PC-3 (cell line): Measurements from ENCODE around the gene LTBP1. TPM values are rescaled to one million over a fixed set of nuclear protein-coding genes. Genes with fewer than 3 reads are reported as not detected.
A peak's percentile ranks its signal among the peaks of the same experiment; 100 is the strongest.

Source experiments
- ATAC-seq: fragments of 200-7000 bp; cut with Tn5 transposase; 2 replicates; pipeline ENCODE4 v1.9.1; 2020; ENCODE audit warnings: mild to moderate bottlenecking, moderate library complexity
- BruUV-seq: library from RNA; stranded (reverse); fragments of 400-500 nt; replicated peaks from 2 replicates; lab custom pipeline; 2021; lab: Mats Ljungman, UMichigan
- CTCF ChIA-PET: fragments of 300-600 bp; sonication (Branson Sonifier 250); formaldehyde crosslinking; loops from one replicate; lab custom pipeline; 2022; ENCODE audit warnings: antibody characterized with exemption; lab: Charles Lee
- POLR2A ChIA-PET: fragments of 300-600 bp; sonication (Branson Sonifier 250); formaldehyde crosslinking; loops from one replicate; lab custom pipeline; 2022; ENCODE audit warnings: antibody characterized with exemption; ENCODE audit not compliant: unreplicated experiment; lab: Charles Lee
- DNase-seq: peaks from one replicate; pipeline ENCODE4 v3.0.0-alpha.2; 2015
- H2AFZ ChIP-seq: fragments of 300-600 bp; sonication (generic); 2 replicates; pipeline ENCODE4 v1.6.0; 2016; ENCODE audit warnings: antibody characterized with exemption, low read length
- H3F3A ChIP-seq: fragments of 300-600 bp; sonication (generic); one replicate; pipeline ENCODE4 v1.6.0; 2017; ENCODE audit warnings: antibody characterized with exemption, low read length, control low read depth, mild to moderate bottlenecking; ENCODE audit not compliant: unreplicated experiment
- H3K27ac ChIP-seq: fragments of 300-600 bp; sonication (generic); 2 replicates; pipeline ENCODE4 v1.5.1; 2016; ENCODE audit warnings: mild to moderate bottlenecking, low read length
- H3K27me3 ChIP-seq: fragments of 300-600 bp; sonication (generic); 2 replicates; pipeline ENCODE4 v1.6.1; 2016; ENCODE audit warnings: low read length, mixed read lengths
- H3K36me3 ChIP-seq: fragments of 300-600 bp; sonication (generic); 2 replicates; pipeline ENCODE4 v1.6.1; 2016; ENCODE audit warnings: low read depth, mixed run types, low read length, mixed read lengths
- H3K4me1 ChIP-seq: fragments of 300-600 bp; sonication (generic); 2 replicates; pipeline ENCODE4 v1.5.1; 2016; ENCODE audit warnings: low read length; ENCODE audit not compliant: insufficient read depth
- H3K4me2 ChIP-seq: fragments of 300-600 bp; sonication (generic); 2 replicates; pipeline ENCODE4 v1.6.0; 2016; ENCODE audit warnings: low read length
- H3K4me3 ChIP-seq: fragments of 300-600 bp; sonication (generic); 2 replicates; pipeline ENCODE4 v1.5.1; 2016; ENCODE audit warnings: mild to moderate bottlenecking, low read length, mixed read lengths
- H3K79me2 ChIP-seq: fragments of 300-600 bp; sonication (generic); 2 replicates; pipeline ENCODE4 v1.6.1; 2017; ENCODE audit warnings: low read length, mixed read lengths
- H3K9ac ChIP-seq: fragments of 300-600 bp; sonication (generic); 2 replicates; pipeline ENCODE4 v1.6.0; 2016; ENCODE audit warnings: mild to moderate bottlenecking, low read length
- H3K9me2 ChIP-seq: fragments of 300-600 bp; sonication (generic); replicated peaks from 2 replicates; pipeline ENCODE4 v1.6.1; 2016; ENCODE audit warnings: mixed run types, low read length, mixed read lengths
- H3K9me3 ChIP-seq: fragments of 300-600 bp; sonication (generic); 2 replicates; pipeline ENCODE4 v1.6.1; 2016; ENCODE audit warnings: low read length, mixed read lengths
- H4K20me1 ChIP-seq: fragments of 300-600 bp; sonication (generic); 2 replicates; pipeline ENCODE4 v1.6.1; 2016; ENCODE audit warnings: low read length, mixed read lengths
- EZH2 ChIP-seq: fragments of 300-600 bp; sonication (generic); IDR thresholded peaks from one replicate; pipeline ENCODE4 v1.6.1; 2017; ENCODE audit warnings: antibody characterized with exemption, mild to moderate bottlenecking, low read length; ENCODE audit not compliant: unreplicated experiment
- EZH2phosphoT487 ChIP-seq: fragments of 300-600 bp; sonication (generic); IDR thresholded peaks from 2 replicates; pipeline ENCODE4 v1.6.1; 2018; ENCODE audit warnings: mild to moderate bottlenecking, antibody characterized with exemption, low read length, borderline replicate concordance
- intact Hi-C: fragments of 100-400 bp; cut with micrococcal nuclease; formaldehyde crosslinking; loops from 2 replicates; pipeline ENCODE4 v1.9.0; 2023
- total RNA-seq: library from RNA; depleted of rRNA; stranded (reverse); fragments of >200 nt; gene quantifications from 2 replicates; pipeline ENCODE4 v1.2.3, GENCODE V29; 2014
- TF ChIP-seq, protein P1 (sequence below): fragments of 300-600 bp; sonication (generic); conservative IDR thresholded peaks from 2 replicates; pipeline ENCODE4 v1.5.1; 2017; ENCODE audit warnings: antibody characterized with exemption, low read depth, mild to moderate bottlenecking, low read length

The LTBP1 gene
- total RNA-seq, 1 experiment from 2014 or later, result 45.9 TPM

GRCh38 chr2:33013684-33014110, 66.9 kb downstream of the LTBP1 start:
- no TSS peak for BruUV-seq
- H3K27ac ChIP-seq, result peak overlapping the region; percentile 54
- 0 out of 2 replicates have a peak overlapping the region, but pooled peaks have one; percentile 7 for H2AFZ ChIP-seq
- no peaks in the 10 kb centered on the region for H3K79me2 ChIP-seq
- DNase-seq (peak; percentile 79), ATAC-seq (peak; percentile 74)
- ChIA-PET POLR2A (no interaction called here), CTCF (no interaction called here)
- TF ChIP-seq EZH2phosphoT487, result no peak
- no peaks in the 10 kb centered on the region for H3K9me2 ChIP-seq
- H3K4me3 ChIP-seq, result no peak overlapping the region
- no peaks in the 10 kb centered on the region for H3K9me3 ChIP-seq
- intact Hi-C loops, result loop anchor here (5.0 kb wide), 1 partner anchor 36 kb away; no protein-coding TSS in a partner anchor
- no peaks in the 10 kb centered on the region for H3F3A ChIP-seq
- H3K9ac ChIP-seq, result 0 out of 2 replicates have a peak overlapping the region, but pooled peaks have one; percentile 1
- no peaks in the 10 kb centered on the region for H3K36me3 ChIP-seq
- H3K4me1 ChIP-seq, result peaks cover 44% of the 10 kb centered on the region
- H4K20me1 ChIP-seq, result no peaks in the 10 kb centered on the region
- peak overlapping the region; percentile 55 for H3K4me2 ChIP-seq
- no peaks in the 10 kb centered on the region for H3K27me3 ChIP-seq

DNA sequence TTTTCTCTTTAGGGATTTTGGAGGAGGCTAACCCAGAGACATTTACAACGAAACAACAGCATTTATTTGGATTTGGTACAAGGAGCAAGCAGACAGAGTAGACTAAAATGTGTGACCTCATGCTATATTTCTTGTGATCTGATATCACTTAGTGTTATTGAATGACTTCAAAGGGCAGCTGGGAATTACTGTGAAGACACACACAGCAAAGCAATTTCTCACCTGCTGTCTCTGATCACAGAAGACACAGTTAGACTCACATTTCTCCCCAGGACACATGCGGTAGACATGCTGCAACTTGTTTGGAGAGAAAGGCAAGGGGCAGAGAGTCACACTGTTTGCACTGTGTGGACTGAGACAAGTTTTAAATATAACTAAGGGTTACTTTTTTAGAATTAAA, 67.5 kb downstream of the LTBP1 start:
- DNase-seq (no peak), ATAC-seq (no peak)
- no peak overlapping the region for H3K9ac ChIP-seq
- TF ChIP-seq EZH2 (no peak), EZH2phosphoT487 (no peak)
- TF ChIP-seq, protein P1, sequence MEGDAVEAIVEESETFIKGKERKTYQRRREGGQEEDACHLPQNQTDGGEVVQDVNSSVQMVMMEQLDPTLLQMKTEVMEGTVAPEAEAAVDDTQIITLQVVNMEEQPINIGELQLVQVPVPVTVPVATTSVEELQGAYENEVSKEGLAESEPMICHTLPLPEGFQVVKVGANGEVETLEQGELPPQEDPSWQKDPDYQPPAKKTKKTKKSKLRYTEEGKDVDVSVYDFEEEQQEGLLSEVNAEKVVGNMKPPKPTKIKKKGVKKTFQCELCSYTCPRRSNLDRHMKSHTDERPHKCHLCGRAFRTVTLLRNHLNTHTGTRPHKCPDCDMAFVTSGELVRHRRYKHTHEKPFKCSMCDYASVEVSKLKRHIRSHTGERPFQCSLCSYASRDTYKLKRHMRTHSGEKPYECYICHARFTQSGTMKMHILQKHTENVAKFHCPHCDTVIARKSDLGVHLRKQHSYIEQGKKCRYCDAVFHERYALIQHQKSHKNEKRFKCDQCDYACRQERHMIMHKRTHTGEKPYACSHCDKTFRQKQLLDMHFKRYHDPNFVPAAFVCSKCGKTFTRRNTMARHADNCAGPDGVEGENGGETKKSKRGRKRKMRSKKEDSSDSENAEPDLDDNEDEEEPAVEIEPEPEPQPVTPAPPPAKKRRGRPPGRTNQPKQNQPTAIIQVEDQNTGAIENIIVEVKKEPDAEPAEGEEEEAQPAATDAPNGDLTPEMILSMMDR, result no peak
- H3K27me3 ChIP-seq, result no peaks in the 10 kb centered on the region
- intact Hi-C loops, result loop anchor here (5.0 kb wide), 1 partner anchor 37 kb away; no protein-coding TSS in a partner anchor
- no peak overlapping the region for H2AFZ ChIP-seq
- POLR2A ChIA-PET, result no interaction called here
- no peaks in the 10 kb centered on the region for H3F3A ChIP-seq
- H3K79me2 ChIP-seq, result no peaks in the 10 kb centered on the region
- no peaks in the 10 kb centered on the region for H3K36me3 ChIP-seq
- H3K4me2 ChIP-seq, result peak overlapping the region; percentile 55
- H4K20me1 ChIP-seq, result no peaks in the 10 kb centered on the region
- H3K4me1 ChIP-seq, result peaks cover 44% of the 10 kb centered on the region
- H3K27ac ChIP-seq, result peak overlapping the region; percentile 54
- H3K9me3 ChIP-seq, result no peaks in the 10 kb centered on the region
- no peaks in the 10 kb centered on the region for H3K9me2 ChIP-seq
- CTCF ChIA-PET, result no interaction called here
- BruUV-seq, result no TSS peak
- no peak overlapping the region for H3K4me3 ChIP-seq

DNA sequence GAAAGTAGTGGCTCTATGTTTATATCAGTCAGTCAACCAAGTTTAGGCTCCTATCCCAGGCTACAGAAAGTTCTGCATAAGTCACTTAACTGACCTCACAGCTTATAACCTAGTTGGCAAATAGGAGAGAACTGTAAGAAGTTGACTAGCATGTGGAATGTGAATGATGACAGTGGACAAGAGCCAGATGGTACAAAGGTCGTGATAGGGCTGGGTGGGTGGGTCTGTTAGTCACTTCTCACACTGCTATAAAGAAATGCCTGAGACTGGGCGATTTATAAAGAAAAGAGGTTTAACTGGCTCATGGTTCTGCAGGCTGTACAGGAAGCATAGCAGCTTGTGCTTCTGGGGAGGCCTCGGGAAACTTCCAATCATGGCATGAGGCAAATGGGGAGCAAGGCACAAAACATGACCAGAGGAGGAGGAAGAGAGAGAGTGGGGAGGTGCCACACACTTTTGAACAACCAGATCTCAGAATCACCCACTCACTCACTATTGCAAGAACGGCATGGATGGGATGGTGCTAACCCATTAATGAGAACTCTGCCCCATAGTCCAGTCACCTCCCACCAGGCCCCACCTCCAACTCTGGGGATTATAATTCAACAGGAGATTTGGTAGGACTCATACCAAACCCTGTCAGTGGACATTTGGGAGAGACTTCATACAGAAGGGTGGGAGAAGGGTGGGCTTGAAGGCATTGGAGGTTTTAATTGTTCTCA, 68.8 kb downstream of the LTBP1 start:
- no peaks in the 10 kb centered on the region for H3F3A ChIP-seq
- H3K79me2 ChIP-seq, result no peaks in the 10 kb centered on the region
- no peaks in the 10 kb centered on the region for H3K9me2 ChIP-seq
- peak; percentile 94 for DNase-seq
- no peak overlapping the region for H3K9ac ChIP-seq
- no peak overlapping the region for H2AFZ ChIP-seq
- no peaks in the 10 kb centered on the region for H3K9me3 ChIP-seq
- peak; percentile 72 for ATAC-seq
- no TSS peak for BruUV-seq
- H3K36me3 ChIP-seq, result no peaks in the 10 kb centered on the region
- POLR2A ChIA-PET, result no interaction called here
- peak overlapping the region; percentile 77 for H3K27ac ChIP-seq
- TF ChIP-seq, protein P1, result no peak
- no peak for TF ChIP-seq EZH2phosphoT487
- no peak for TF ChIP-seq EZH2
- no peak overlapping the region for H3K4me3 ChIP-seq
- intact Hi-C loops, result loop anchor here (1.0 kb wide), 1 partner anchor 8 kb away; no protein-coding TSS in a partner anchor
- H3K4me2 ChIP-seq, result peak overlapping the region; percentile 51
- no peaks in the 10 kb centered on the region for H4K20me1 ChIP-seq
- CTCF ChIA-PET, result interaction anchor here (0.7 kb wide), 1 partner anchor 68 kb away, joined by 3 read pairs; no protein-coding TSS in a partner anchor
- no peaks in the 10 kb centered on the region for H3K27me3 ChIP-seq
- H3K4me1 ChIP-seq, result peaks cover 52% of the 10 kb centered on the region
